HepG2 (cell line): ENCODE results near the gene ASXL1. TPM values are rescaled to one million over a fixed set of nuclear protein-coding genes. Genes with fewer than 3 reads are reported as not detected.
A peak's percentile ranks its signal among the peaks of the same experiment; 100 is the strongest.

Experiments
- ADNP ChIP-seq: sonication (generic); formaldehyde crosslinking; IDR thresholded peaks from 2 replicates; pipeline ENCODE4 v1.4.0; 2020; ENCODE audit warnings: missing genetic modification reagents
- MAFG ChIP-seq: sonication (generic); formaldehyde crosslinking; IDR thresholded peaks from 2 replicates; pipeline ENCODE4 v1.5.1; 2020; ENCODE audit warnings: mild to moderate bottlenecking, missing genetic modification reagents
- MNT ChIP-seq: fragments of 450-650 bp; IDR thresholded peaks from 2 replicates; pipeline ENCODE4 v1.6.1; 2016
- MTERF4 ChIP-seq: sonication (generic); formaldehyde crosslinking; IDR thresholded peaks from 2 replicates; pipeline ENCODE4 v1.8.0; 2023; ENCODE audit warnings: mild to moderate bottlenecking, missing genetic modification reagents
- NFYB ChIP-seq: sonication (generic); formaldehyde crosslinking; IDR thresholded peaks from 2 replicates; pipeline ENCODE4 v1.4.0; 2020; ENCODE audit warnings: missing genetic modification reagents
- NONO ChIP-seq, 2 experiments: fragments of 450-650 bp in 1 of 2; sonication (generic) in 1 of 2; formaldehyde crosslinking in 1 of 2; IDR thresholded peaks in 1 of 2; conservative IDR thresholded peaks in 1 of 2; 2 replicates each; pipeline versions ENCODE4 v1.6.1 to v1.8.0; 2017 to 2022; ENCODE audit warnings: mild to moderate bottlenecking in 1 of 2, missing genetic modification reagents in 1 of 2, moderate library complexity in 1 of 2
- PAX8 ChIP-seq: sonication (generic); formaldehyde crosslinking; IDR thresholded peaks from 2 replicates; pipeline ENCODE4 v1.8.0; 2022; ENCODE audit warnings: mild to moderate bottlenecking, missing genetic modification reagents, borderline replicate concordance
- PRDM4 ChIP-seq: sonication (generic); formaldehyde crosslinking; IDR thresholded peaks from 2 replicates; pipeline ENCODE4 v1.9.0; 2021; ENCODE audit warnings: missing genetic modification reagents, borderline replicate concordance
- PRPF4 ChIP-seq: fragments of 200-400 bp; formaldehyde crosslinking; IDR thresholded peaks from 2 replicates; pipeline ENCODE4 v1.6.1; 2016; ENCODE audit warnings: low read length, low read depth; ENCODE audit not compliant: poor library complexity, severe bottlenecking
- REPIN1 ChIP-seq: sonication (generic); formaldehyde crosslinking; IDR thresholded peaks from 2 replicates; pipeline ENCODE4 v1.8.0; 2022; ENCODE audit warnings: missing genetic modification reagents, low read depth, mild to moderate bottlenecking, borderline replicate concordance
- ZBTB1 ChIP-seq: sonication (generic); formaldehyde crosslinking; IDR thresholded peaks from 2 replicates; pipeline ENCODE4 v1.4.0; 2020; ENCODE audit warnings: missing genetic modification reagents, borderline replicate concordance
- ZFP36L2 ChIP-seq: sonication (generic); formaldehyde crosslinking; IDR thresholded peaks from 2 replicates; pipeline ENCODE4 v1.4.0; 2020; ENCODE audit warnings: missing genetic modification reagents
- ZGPAT ChIP-seq: IDR thresholded peaks from 2 replicates; pipeline ENCODE4 v1.6.1; 2016; ENCODE audit warnings: mild to moderate bottlenecking
- ZNF12 ChIP-seq: sonication (generic); formaldehyde crosslinking; IDR thresholded peaks from 2 replicates; pipeline ENCODE4 v1.5.0; 2020; ENCODE audit warnings: missing genetic modification reagents
- ZNF18 ChIP-seq: sonication (generic); formaldehyde crosslinking; IDR thresholded peaks from 2 replicates; pipeline ENCODE4 v1.8.0; 2022; ENCODE audit warnings: mild to moderate bottlenecking, missing genetic modification reagents; ENCODE audit not compliant: insufficient replicate concordance
- ZNF331 ChIP-seq: sonication (generic); formaldehyde crosslinking; IDR thresholded peaks from 2 replicates; pipeline ENCODE4 v1.4.0; 2020; ENCODE audit warnings: missing genetic modification reagents
- ZNF414 ChIP-seq: sonication (generic); formaldehyde crosslinking; IDR thresholded peaks from 2 replicates; pipeline ENCODE4 v1.5.0; 2020; ENCODE audit warnings: missing genetic modification reagents
- ZNF7 ChIP-seq: IDR thresholded peaks from 2 replicates; pipeline ENCODE4 v1.6.1; 2016; ENCODE audit warnings: missing biosample characterization, missing genetic modification reagents
- ZNF724P ChIP-seq: sonication (generic); formaldehyde crosslinking; IDR thresholded peaks from 2 replicates; pipeline ENCODE4 v1.8.0; 2022; ENCODE audit warnings: missing genetic modification reagents, borderline replicate concordance
- ZNF781 ChIP-seq: sonication (generic); formaldehyde crosslinking; IDR thresholded peaks from 2 replicates; pipeline ENCODE4 v1.5.1; 2020; ENCODE audit warnings: borderline replicate concordance, mild to moderate bottlenecking, missing genetic modification reagents; ENCODE audit errors: not compliant biosample characterization
- ZNF782 ChIP-seq: sonication (generic); formaldehyde crosslinking; IDR thresholded peaks from 2 replicates; pipeline ENCODE4 v1.4.0; 2020; ENCODE audit warnings: missing genetic modification reagents, mild to moderate bottlenecking, borderline replicate concordance
- ZNF879 ChIP-seq: sonication (generic); formaldehyde crosslinking; IDR thresholded peaks from 2 replicates; pipeline ENCODE4 v1.8.1; 2023; ENCODE audit warnings: missing genetic modification reagents
- polyA plus RNA-seq, 8 experiments: library from polyadenylated mRNA; depleted of rRNA in 3 of 8; stranded (reverse) in 7 of 8; unstranded in 1 of 8; fragments of >200 nt; fragmentation: Illumina TruSeq in 4 of 8; extraction: Trizol in 4 of 8; gene quantifications; 2 replicates each; pipeline versions ENCODE4 v1.2.1 to v1.2.3, GENCODE V29; 2011 to 2016; ENCODE audit warnings: low read depth in 4 of 8, missing spikeins in 1 of 8, mixed read lengths in 1 of 8; ENCODE audit not compliant: insufficient read depth in 1 of 8
- total RNA-seq, 5 experiments: library from RNA; depleted of rRNA; stranded (reverse); fragments of >200 nt; fragmentation: Illumina TruSeq; extraction: Trizol; gene quantifications; 2 replicates each; pipeline ENCODE4 v1.2.3, GENCODE V29; 2016; ENCODE audit warnings: low read depth in 1 of 5

The ASXL1 gene
- total and polyA plus RNA-seq, 2 of the 13 experiments (the other 11 are each of a cell fraction or from before 2014, with no cell fraction given) = 62.1 to 74.8 TPM

GRCh38 chr20:32355417-32355841 is 2.7 kb upstream of the ASXL1 start (continued):
- TF ChIP-seq PRPF4 (no peak), PRDM4 (CRISPR knock-in tag) (no peak), ZNF12 (CRISPR knock-in tag) (no peak), PAX8 (CRISPR knock-in tag) (no peak), NFYB (CRISPR knock-in tag) (no peak), MAFG (CRISPR knock-in tag) (no peak), ZNF414 (CRISPR knock-in tag) (no peak), ZNF782 (CRISPR knock-in tag) (no peak), ZNF724P (CRISPR knock-in tag) (no peak), ZNF879 (CRISPR knock-in tag) (no peak), ZGPAT (CRISPR knock-in tag) (0 out of 2 replicates have a peak, but pooled peaks have one; percentile 6), REPIN1 (CRISPR knock-in tag) (no peak), ZNF331 (CRISPR knock-in tag) (peak; percentile 3), ZNF18 (CRISPR knock-in tag) (no peak), MNT (no peak), ZNF781 (CRISPR knock-in tag) (no peak), ZNF7 (CRISPR knock-in tag) (peak; percentile 84; the same call in 1 of the 2 replicates), ADNP (CRISPR knock-in tag) (no peak), ZBTB1 (no peak), ZFP36L2 (no peak), MTERF4 (no peak), NONO (IDR thresholded peaks at IDR 0.05) (no peak), NONO (CRISPR knock-in tag; conservative IDR thresholded peaks at IDR 0.05) (no peak)
